ENCODE results near the gene NUP50.

The NUP50 gene

GRCh38 chr22:45163451-45164269, at the start of gene NUP50:
Gene NUP50 (plus strand): TSS chr22:45163925. CDS start chr22:45168178, 4,253 bp downstream.
- TF ChIP-seq CTCF (IDR thresholded peaks at IDR 0.05; ENCODE audit: low read depth, low read length, missing control alignments): no peak
- in situ Hi-C loops (cut with HindIII; ENCODE audit: low sequenced_read_pairs): no loop called here
- peak within 1 kb of the TSS; percentile 55 for H3K4me3 ChIP-seq (ENCODE audit: low read depth, low read length)
- DNase-seq (ENCODE audit: low read depth): peak; percentile 88

- no peak overlapping the region for H3K4me3 ChIP-seq (ENCODE audit: low read depth, low read length)
- DNase-seq (ENCODE audit: low read depth): no peak
- in situ Hi-C loops (cut with HindIII; ENCODE audit: low sequenced_read_pairs): no loop called here
- no peak for TF ChIP-seq CTCF (IDR thresholded peaks at IDR 0.05; ENCODE audit: low read depth, low read length, missing control alignments)
These were observed 43.3 kb upstream of the NUP50 start for GRCh38 chr22:45120440-45120839.

GRCh38 chr22:45120931-45121330, 42.8 kb upstream of the NUP50 start:
- in situ Hi-C loops (cut with HindIII; ENCODE audit: low sequenced_read_pairs): no loop called here
- no peak overlapping the region for H3K4me3 ChIP-seq (ENCODE audit: low read depth, low read length)
- no peak for TF ChIP-seq CTCF (IDR thresholded peaks at IDR 0.05; ENCODE audit: low read depth, low read length, missing control alignments)
- DNase-seq (ENCODE audit: low read depth): no peak

GRCh38 chr22:45124176-45124847, 39.4 kb upstream of the NUP50 start:
- DNase-seq (ENCODE audit: low read depth): no peak
- no peak overlapping the region for H3K4me3 ChIP-seq (ENCODE audit: low read depth, low read length)
- in situ Hi-C loops (cut with HindIII; ENCODE audit: low sequenced_read_pairs): no loop called here
- no peak for TF ChIP-seq CTCF (IDR thresholded peaks at IDR 0.05; ENCODE audit: low read depth, low read length, missing control alignments)

GRCh38 chr22:45125188-45125587, 38.5 kb upstream of the NUP50 start:
- TF ChIP-seq CTCF (IDR thresholded peaks at IDR 0.05; ENCODE audit: low read depth, low read length, missing control alignments): no peak
- no peak overlapping the region for H3K4me3 ChIP-seq (ENCODE audit: low read depth, low read length)
- DNase-seq (ENCODE audit: low read depth): no peak
- in situ Hi-C loops (cut with HindIII; ENCODE audit: low sequenced_read_pairs): no loop called here

- H3K4me3 ChIP-seq (ENCODE audit: low read depth, low read length): no peak overlapping the region
- in situ Hi-C loops (cut with HindIII; ENCODE audit: low sequenced_read_pairs): no loop called here
- no peak for DNase-seq (ENCODE audit: low read depth)
- TF ChIP-seq CTCF (IDR thresholded peaks at IDR 0.05; ENCODE audit: low read depth, low read length, missing control alignments): no peak
These were observed 35.9 kb upstream of the NUP50 start for GRCh38 chr22:45127866-45128265.
